GM10847 (cell line): ENCODE measurements around the gene THSD4.

Source experiments
- POLR2A ChIP-seq: IDR thresholded peaks from 2 replicates; pipeline ENCODE4 v1.6.1; 2011; ENCODE audit not compliant: insufficient read length; ENCODE audit errors: extremely low read depth

THSD4 gene

DNA sequence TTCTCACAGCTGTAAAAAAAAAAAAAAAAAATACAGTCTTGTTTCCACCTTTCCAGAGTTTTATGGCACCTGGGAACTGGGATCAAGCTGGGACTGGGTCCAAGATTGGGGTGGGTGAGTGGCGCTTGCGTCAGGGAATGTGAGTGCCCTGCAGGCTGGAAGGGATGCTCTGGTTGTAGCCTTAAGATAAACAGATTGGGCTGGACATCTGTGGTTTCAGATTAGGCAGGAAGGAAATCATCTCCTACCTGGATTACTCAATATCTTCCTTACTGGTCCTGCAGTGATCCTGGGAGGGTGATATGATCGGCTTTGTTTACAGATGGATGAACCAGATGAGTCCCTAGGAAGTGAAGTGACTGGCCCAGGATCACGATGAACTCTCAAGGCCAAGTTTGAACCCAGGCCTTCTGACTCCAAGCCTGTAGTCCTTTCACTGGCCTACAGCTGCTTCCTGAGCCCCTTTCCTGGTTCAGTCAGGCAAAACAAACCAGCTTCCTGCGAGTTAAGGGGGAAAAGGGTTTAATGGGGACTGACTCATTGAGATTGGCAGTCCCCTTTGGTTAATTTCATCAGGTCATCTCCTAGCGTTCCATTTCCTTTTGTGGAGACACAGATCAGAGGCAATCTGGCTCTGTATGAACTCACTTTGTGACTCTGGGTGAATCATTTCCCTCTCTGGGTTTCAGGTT lies 179.8 kb downstream of the THSD4 start:
- TF ChIP-seq POLR2A = no peak

DNA sequence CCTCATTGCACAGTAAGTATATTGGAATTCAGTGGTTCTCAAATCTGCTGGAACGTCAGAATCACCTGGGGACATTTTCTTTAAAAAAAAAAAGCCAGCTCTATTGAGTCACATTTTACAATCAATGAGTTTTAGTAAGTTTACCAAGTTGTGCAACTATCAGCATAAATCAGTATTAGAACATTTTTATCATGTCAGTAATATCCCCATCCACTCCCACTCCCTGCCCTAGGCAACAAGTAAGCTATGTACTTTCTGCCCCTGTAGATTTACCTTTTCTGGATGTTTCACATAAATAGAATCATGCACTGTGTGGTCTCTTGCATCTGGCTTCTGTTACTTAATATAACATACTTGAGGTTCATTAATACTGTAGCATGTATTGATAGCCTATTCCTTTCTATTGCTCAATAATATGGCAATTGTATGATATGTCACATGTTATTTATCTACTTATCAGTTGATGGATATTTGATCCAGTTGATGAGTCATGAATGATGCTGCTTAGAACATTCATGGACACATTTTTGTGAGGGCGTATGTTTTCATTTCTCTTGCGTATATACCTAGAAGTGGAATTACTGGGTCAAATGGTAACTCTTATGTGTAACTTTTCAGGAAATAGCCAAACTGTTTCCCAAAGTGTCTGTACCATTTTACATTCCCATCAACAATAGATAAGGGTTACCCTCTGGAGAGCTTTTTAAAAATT lies 180.5 kb downstream of the THSD4 start:
- no peak for TF ChIP-seq POLR2A

GRCh38 chr15:71296315-71296679 lies 181.0 kb downstream of the THSD4 start:
- no peak for TF ChIP-seq POLR2A

DNA sequence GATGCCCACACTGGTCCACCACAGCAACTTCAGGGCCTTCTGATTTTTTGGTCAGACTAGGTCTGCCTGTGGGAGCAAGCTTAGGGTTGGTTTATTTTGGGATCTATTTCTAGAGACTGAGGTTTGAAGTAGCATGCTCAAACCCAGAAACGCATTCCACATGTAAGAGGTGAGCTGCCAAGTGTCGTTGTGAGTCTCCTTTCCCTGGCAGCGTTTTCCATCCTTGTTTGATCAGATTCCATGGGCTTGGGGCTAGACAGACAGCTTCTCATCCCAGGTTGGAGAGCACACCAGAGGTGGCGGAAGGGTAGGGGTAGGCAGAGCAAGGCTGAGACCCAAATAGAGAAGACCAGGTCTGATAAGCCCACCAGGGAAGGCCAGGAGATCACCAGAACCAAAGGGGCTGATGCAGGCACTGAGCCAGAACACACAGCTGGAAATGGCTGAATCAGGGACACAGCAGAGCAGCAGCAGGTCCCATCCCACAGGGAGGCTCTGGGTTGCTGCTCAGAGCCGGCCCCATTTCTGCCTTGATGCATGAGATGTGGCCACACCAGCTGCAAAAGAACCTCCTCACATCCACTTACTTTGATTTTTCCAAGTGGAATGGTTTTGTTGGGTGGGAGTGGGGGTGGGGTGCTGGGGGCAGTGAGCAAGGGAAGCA lies 186.8 kb downstream of the THSD4 start:
- TF ChIP-seq POLR2A = no peak

GRCh38 chr15:71302861-71303410 lies 187.7 kb downstream of the THSD4 start:
- no peak for TF ChIP-seq POLR2A

DNA sequence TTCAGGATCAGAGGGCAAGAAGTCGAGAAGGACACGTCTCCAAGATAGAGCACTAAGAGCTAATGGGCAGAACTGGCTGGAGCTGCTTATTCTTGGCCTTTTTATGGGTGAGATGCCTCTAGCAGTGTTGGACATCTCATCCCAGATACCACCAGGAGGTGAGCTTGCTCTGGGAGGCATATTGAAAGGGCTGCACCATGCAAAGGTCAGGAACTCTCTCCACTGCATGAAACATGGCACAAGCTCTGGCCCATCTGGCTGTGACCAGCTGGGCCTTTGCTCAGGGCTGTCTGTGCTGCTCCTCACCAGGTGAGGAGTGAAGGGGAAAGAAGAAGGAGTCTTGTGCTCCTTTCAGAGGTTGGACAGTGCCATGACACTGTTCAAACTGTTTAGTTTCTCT lies 188.7 kb downstream of the THSD4 start:
- no peak for TF ChIP-seq POLR2A

GRCh38 chr15:71304681-71305080 lies 189.4 kb downstream of the THSD4 start:
- TF ChIP-seq POLR2A = no peak

- no peak for TF ChIP-seq POLR2A
These were observed 191.3 kb downstream of the THSD4 start for GRCh38 chr15:71306538-71306937.

DNA sequence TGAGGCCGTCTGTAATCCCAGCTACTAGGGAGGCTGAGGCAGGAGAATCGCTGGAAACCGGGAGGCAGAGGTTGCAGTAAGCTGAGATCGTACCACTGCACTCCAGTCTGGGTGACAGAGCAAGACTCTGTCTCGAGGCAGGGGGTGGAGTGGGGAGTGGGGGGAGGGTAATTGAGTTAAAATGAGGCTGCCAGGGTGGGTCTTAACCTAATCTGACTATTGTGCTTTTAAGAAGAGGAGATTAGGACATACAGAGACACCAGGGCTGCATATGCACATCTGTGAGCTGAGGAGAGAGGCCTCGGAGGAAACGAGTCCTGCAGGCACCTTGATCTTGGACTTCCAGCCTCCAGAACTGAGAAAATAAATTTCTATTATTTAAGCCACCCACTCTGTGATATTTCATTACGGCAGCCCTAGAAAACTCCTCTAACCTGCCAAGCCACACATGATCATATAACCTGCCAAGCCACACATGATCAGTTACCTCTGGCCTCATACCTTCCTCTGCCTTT lies 197.0 kb downstream of the THSD4 start:
- no peak for TF ChIP-seq POLR2A

GRCh38 chr15:71312731-71313460 lies 197.6 kb downstream of the THSD4 start:
- no peak for TF ChIP-seq POLR2A

DNA sequence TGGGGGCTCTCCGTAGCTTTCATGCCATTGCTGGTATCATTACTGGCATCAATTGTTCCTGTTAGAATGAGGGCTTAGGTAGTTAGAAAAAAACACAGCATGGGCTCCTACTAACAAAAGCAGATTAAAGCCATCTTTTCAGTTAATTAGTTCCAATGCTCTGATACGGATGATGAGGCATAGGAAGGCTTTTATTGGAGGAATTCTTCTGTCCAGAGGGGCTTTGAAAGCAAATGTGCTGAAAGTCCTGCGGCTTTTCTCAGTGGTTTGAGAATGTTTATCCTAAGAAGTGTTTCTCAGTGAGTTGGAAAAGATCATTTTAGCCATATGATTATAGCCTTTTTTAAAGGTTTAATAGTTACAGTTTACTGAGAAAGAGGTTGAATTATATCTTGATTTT lies 198.5 kb downstream of the THSD4 start:
- TF ChIP-seq POLR2A = no peak

DNA sequence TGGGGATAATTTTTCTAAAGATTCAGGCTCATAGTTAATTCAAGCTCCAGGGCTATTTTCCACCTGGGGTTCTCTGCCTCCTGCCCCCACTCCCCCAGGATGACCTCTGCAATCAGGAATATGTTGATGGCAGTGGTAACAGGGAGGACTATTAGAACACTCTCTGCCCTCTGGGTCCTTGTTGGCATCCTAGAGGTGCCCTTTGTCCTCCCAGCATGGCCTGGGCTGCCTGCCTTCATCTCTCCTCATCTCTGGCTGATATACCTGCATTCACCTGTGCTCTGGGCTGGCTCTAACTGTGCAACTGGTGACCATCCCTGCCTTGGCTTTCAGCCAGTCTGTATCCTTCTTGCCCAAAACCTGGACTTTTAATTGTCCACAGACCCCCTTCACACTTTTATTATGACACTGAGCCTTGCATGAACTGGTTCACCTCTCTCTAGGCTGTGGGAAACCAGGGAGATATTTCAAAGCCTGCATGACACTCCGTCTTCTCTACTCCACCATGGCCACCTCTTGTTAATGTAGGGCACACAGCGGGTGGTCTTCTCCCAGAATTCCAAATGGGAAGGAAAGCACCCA lies 199.8 kb downstream of the THSD4 start:
- TF ChIP-seq POLR2A = no peak

DNA sequence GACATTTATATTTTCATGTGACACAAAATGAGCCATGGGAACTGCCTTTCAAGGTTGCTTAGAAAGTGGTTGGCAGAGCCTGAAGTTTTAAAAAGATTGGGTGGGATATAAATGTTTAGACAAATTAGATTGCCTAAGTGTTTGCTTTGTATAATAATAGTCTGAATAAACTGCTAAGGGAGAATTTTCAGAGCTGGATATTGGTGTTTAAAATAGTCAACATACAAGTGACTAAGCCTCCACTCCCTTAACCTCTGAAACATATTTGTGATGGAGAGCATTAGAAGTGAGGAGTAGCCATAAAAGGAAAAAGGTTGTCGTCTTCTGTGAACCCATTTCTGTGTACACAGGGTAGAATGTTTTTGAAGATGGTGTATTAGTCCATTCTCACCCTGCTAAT lies 201.6 kb downstream of the THSD4 start:
- TF ChIP-seq POLR2A = no peak

GRCh38 chr15:71319935-71320334 lies 204.7 kb downstream of the THSD4 start:
- no peak for TF ChIP-seq POLR2A

DNA sequence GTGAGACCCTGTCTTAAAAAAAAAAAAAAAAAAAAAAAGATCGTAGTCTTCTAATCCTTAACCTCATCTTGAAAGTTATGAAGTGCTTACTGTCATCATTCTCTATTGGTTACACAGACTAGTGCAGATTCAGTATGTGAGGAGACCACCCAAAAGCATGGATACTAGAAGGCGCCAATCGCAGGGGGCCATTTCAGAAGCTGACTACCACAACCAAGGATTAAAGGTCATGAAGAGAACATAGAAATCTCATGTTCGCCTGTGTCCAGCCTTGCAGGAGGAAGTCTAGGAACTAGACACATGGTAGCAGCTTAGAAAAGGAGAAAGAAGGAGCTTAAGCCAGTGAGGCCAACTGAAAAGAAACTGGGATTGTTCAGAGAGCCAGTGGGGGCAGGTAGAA lies 207.8 kb downstream of the THSD4 start:
- no peak for TF ChIP-seq POLR2A

- TF ChIP-seq POLR2A = no peak
These were observed 208.3 kb downstream of the THSD4 start for GRCh38 chr15:71323584-71323983.
